Ovary (tissue), 3 donors: Measurements from ENCODE around the gene MAPK6.

Source experiments
- CTCF ChIP-seq, 3 donors: fragments of 450-650 bp in 2 of 3; fragments of 200-600 bp in 1 of 3; IDR thresholded peaks; one replicate each; pipeline versions ENCODE4 v1.5.1 to v1.8.0; 2016 to 2022; ENCODE audit warnings: antibody characterized with exemption in 3 of 3, mild to moderate bottlenecking in 1 of 3
- POLR2A ChIP-seq: fragments of 450-650 bp; IDR thresholded peaks from one replicate; pipeline ENCODE4 v1.6.1; 2017; ENCODE audit warnings: antibody characterized with exemption, mild to moderate bottlenecking, moderate library complexity
- donor health status: DM: no; HTN: no; CAD: no.

GRCh38 chr15:52037889-52038505 is 19.0 kb downstream of the MAPK6 start:
- no peak for TF ChIP-seq CTCF (IDR thresholded peaks at IDR 0.05)
- TF ChIP-seq POLR2A: no peak
